Retinal pigment epithelial cell (primary cell): ENCODE measurements around the gene DLGAP1.

Experiments
- DNase-seq: peaks from one replicate; pipeline ENCODE4 v3.0.0-alpha.2; 2010; ENCODE audit warnings: low read depth
- H3K4me3 ChIP-seq: 2 replicates; pipeline ENCODE4 v1.5.1; 2011; ENCODE audit warnings: mild to moderate bottlenecking, low read length, control low read depth, moderate library complexity
- CTCF ChIP-seq: conservative IDR thresholded peaks from 2 replicates; pipeline ENCODE4 v1.5.1; 2011; ENCODE audit warnings: low read depth, low read length, control low read depth, inconsistent platforms

The DLGAP1 gene

GRCh38 chr18:3660739-3661515, 794.2 kb downstream of the DLGAP1 start:
- TF ChIP-seq CTCF, result no peak
- no peak overlapping the region for H3K4me3 ChIP-seq
- no peak for DNase-seq

GRCh38 chr18:3658529-3658928, 796.6 kb downstream of the DLGAP1 start:
- no peak for DNase-seq
- no peak for TF ChIP-seq CTCF
- H3K4me3 ChIP-seq, result no peak overlapping the region

GRCh38 chr18:3655254-3656050, 799.7 kb downstream of the DLGAP1 start:
- DNase-seq, result no peak
- H3K4me3 ChIP-seq, result no peak overlapping the region
- no peak for TF ChIP-seq CTCF

- no peak for DNase-seq
- TF ChIP-seq CTCF, result no peak
- no peak overlapping the region for H3K4me3 ChIP-seq
Measured at GRCh38 chr18:3654442-3655253, 800.5 kb downstream of the DLGAP1 start.

- H3K4me3 ChIP-seq, result no peak overlapping the region
- TF ChIP-seq CTCF, result no peak
- no peak for DNase-seq
Measured at GRCh38 chr18:3653851-3654441, 801.2 kb downstream of the DLGAP1 start.

GRCh38 chr18:3653263-3653850, 801.8 kb downstream of the DLGAP1 start:
- H3K4me3 ChIP-seq, result no peak overlapping the region
- TF ChIP-seq CTCF, result no peak
- DNase-seq, result no peak
